T-helper 2 cell treated with Interferon-gamma antibody and Interleukin-4, amounts not matched to agents 5 μg/mL and 100 μg/mL, for 36 hours (primary cell): ENCODE measurements around the gene CCNF.
A peak's percentile ranks its signal among the peaks of the same experiment; 100 is the strongest.

Source experiments
- DNase-seq: peaks from one replicate; pipeline ENCODE4 v3.0.0; 2021; ENCODE audit warnings: low spot score
- H3K27ac Mint-ChIP-seq: one replicate; pipeline ENCODE4 v1.8.0; 2021; ENCODE audit warnings: mild to moderate bottlenecking, mixed read lengths
- H3K27me3 Mint-ChIP-seq: one replicate; pipeline ENCODE4 v1.8.0; 2021; ENCODE audit warnings: low read depth, mixed read lengths
- H3K36me3 Mint-ChIP-seq: one replicate; pipeline ENCODE4 v1.8.0; 2021; ENCODE audit warnings: low read depth, mixed read lengths
- H3K4me1 Mint-ChIP-seq: one replicate; pipeline ENCODE4 v1.8.0; 2021; ENCODE audit warnings: low read depth, mixed read lengths
- H3K4me3 Mint-ChIP-seq: one replicate; pipeline ENCODE4 v1.8.0; 2022; ENCODE audit warnings: mild to moderate bottlenecking, moderate library complexity, mixed read lengths
- H3K9me3 Mint-ChIP-seq: one replicate; pipeline ENCODE4 v1.8.0; 2021; ENCODE audit warnings: mixed read lengths

The CCNF gene

GRCh38 chr16:2486645-2487516, 57.6 kb downstream of the CCNF start:
- Mint-ChIP-seq H3K4me3 (peak overlapping the region; percentile 54), H3K4me1 (peaks cover 10% of the 10 kb centered on the region), H3K36me3 (no peaks in the 10 kb centered on the region), H3K27me3 (peaks cover 2% of the 10 kb centered on the region), H3K27ac (peak overlapping the region; percentile 62), H3K9me3 (no peaks in the 10 kb centered on the region)
- DNase-seq = peak; percentile 62

GRCh38 chr16:2487517-2487842, 58.2 kb downstream of the CCNF start:
- peaks cover 2% of the 10 kb centered on the region for H3K27me3 Mint-ChIP-seq
- peak overlapping the region; percentile 62 for H3K27ac Mint-ChIP-seq
- DNase-seq = no peak
- peak overlapping the region; percentile 54 for H3K4me3 Mint-ChIP-seq
- no peaks in the 10 kb centered on the region for H3K36me3 Mint-ChIP-seq
- H3K4me1 Mint-ChIP-seq = peaks cover 10% of the 10 kb centered on the region
- no peaks in the 10 kb centered on the region for H3K9me3 Mint-ChIP-seq

GRCh38 chr16:2487903-2488531, 58.8 kb downstream of the CCNF start:
- peaks cover 10% of the 10 kb centered on the region for H3K4me1 Mint-ChIP-seq
- H3K36me3 Mint-ChIP-seq = no peaks in the 10 kb centered on the region
- no peak for DNase-seq
- peaks cover 2% of the 10 kb centered on the region for H3K27me3 Mint-ChIP-seq
- no peak overlapping the region for H3K4me3 Mint-ChIP-seq
- no peaks in the 10 kb centered on the region for H3K9me3 Mint-ChIP-seq
- H3K27ac Mint-ChIP-seq = no peak overlapping the region

GRCh38 chr16:2489581-2489980, 60.3 kb downstream of the CCNF start:
- DNase-seq = no peak
- H3K4me1 Mint-ChIP-seq = peaks cover 10% of the 10 kb centered on the region
- no peaks in the 10 kb centered on the region for H3K9me3 Mint-ChIP-seq
- no peaks in the 10 kb centered on the region for H3K36me3 Mint-ChIP-seq
- H3K27me3 Mint-ChIP-seq = peaks cover 2% of the 10 kb centered on the region
- no peak overlapping the region for H3K4me3 Mint-ChIP-seq
- H3K27ac Mint-ChIP-seq = no peak overlapping the region

GRCh38 chr16:2490190-2491105, 61.2 kb downstream of the CCNF start:
- no peaks in the 10 kb centered on the region for H3K9me3 Mint-ChIP-seq
- H3K4me1 Mint-ChIP-seq = peaks cover 10% of the 10 kb centered on the region
- DNase-seq = no peak
- H3K27ac Mint-ChIP-seq = no peak overlapping the region
- no peaks in the 10 kb centered on the region for H3K36me3 Mint-ChIP-seq
- peaks cover 2% of the 10 kb centered on the region for H3K27me3 Mint-ChIP-seq
- H3K4me3 Mint-ChIP-seq = no peak overlapping the region

- H3K4me3 Mint-ChIP-seq = no peak overlapping the region
- no peaks in the 10 kb centered on the region for H3K9me3 Mint-ChIP-seq
- no peak for DNase-seq
- no peak overlapping the region for H3K27ac Mint-ChIP-seq
- no peaks in the 10 kb centered on the region for H3K36me3 Mint-ChIP-seq
- peaks cover 1% of the 10 kb centered on the region for H3K27me3 Mint-ChIP-seq
- H3K4me1 Mint-ChIP-seq = peaks cover 3% of the 10 kb centered on the region
These were observed 63.0 kb downstream of the CCNF start for GRCh38 chr16:2492292-2492691.

- Mint-ChIP-seq H3K27ac (no peak overlapping the region), H3K36me3 (peaks cover 1% of the 10 kb centered on the region), H3K4me1 (no peaks in the 10 kb centered on the region), H3K9me3 (no peaks in the 10 kb centered on the region), H3K4me3 (no peak overlapping the region), H3K27me3 (no peaks in the 10 kb centered on the region)
- DNase-seq = no peak
These were observed 64.4 kb downstream of the CCNF start for GRCh38 chr16:2493605-2494004.

- H3K27ac Mint-ChIP-seq = no peak overlapping the region
- H3K9me3 Mint-ChIP-seq = no peaks in the 10 kb centered on the region
- H3K4me3 Mint-ChIP-seq = no peak overlapping the region
- H3K36me3 Mint-ChIP-seq = peaks cover 1% of the 10 kb centered on the region
- no peaks in the 10 kb centered on the region for H3K4me1 Mint-ChIP-seq
- no peaks in the 10 kb centered on the region for H3K27me3 Mint-ChIP-seq
- no peak for DNase-seq
These were observed 65.4 kb downstream of the CCNF start for GRCh38 chr16:2494616-2495015.

GRCh38 chr16:2495041-2495440, 65.8 kb downstream of the CCNF start:
- DNase-seq = no peak
- Mint-ChIP-seq H3K36me3 (peaks cover 1% of the 10 kb centered on the region), H3K4me3 (no peak overlapping the region), H3K4me1 (no peaks in the 10 kb centered on the region), H3K9me3 (no peaks in the 10 kb centered on the region), H3K27ac (no peak overlapping the region), H3K27me3 (no peaks in the 10 kb centered on the region)

GRCh38 chr16:2496223-2497115, 67.2 kb downstream of the CCNF start:
- H3K9me3 Mint-ChIP-seq = no peaks in the 10 kb centered on the region
- no peaks in the 10 kb centered on the region for H3K4me1 Mint-ChIP-seq
- DNase-seq = no peak
- H3K4me3 Mint-ChIP-seq = no peak overlapping the region
- H3K27ac Mint-ChIP-seq = no peak overlapping the region
- H3K36me3 Mint-ChIP-seq = peaks cover 1% of the 10 kb centered on the region
- no peaks in the 10 kb centered on the region for H3K27me3 Mint-ChIP-seq

- no peaks in the 10 kb centered on the region for H3K4me1 Mint-ChIP-seq
- no peaks in the 10 kb centered on the region for H3K27me3 Mint-ChIP-seq
- DNase-seq = no peak
- H3K36me3 Mint-ChIP-seq = peaks cover 1% of the 10 kb centered on the region
- no peak overlapping the region for H3K4me3 Mint-ChIP-seq
- no peak overlapping the region for H3K27ac Mint-ChIP-seq
- no peaks in the 10 kb centered on the region for H3K9me3 Mint-ChIP-seq
These were observed 67.9 kb downstream of the CCNF start for GRCh38 chr16:2497116-2497630.

GRCh38 chr16:2497695-2498484, 68.6 kb downstream of the CCNF start:
- no peaks in the 10 kb centered on the region for H3K4me1 Mint-ChIP-seq
- H3K36me3 Mint-ChIP-seq = peaks cover 1% of the 10 kb centered on the region
- no peak overlapping the region for H3K27ac Mint-ChIP-seq
- no peak for DNase-seq
- no peaks in the 10 kb centered on the region for H3K9me3 Mint-ChIP-seq
- H3K27me3 Mint-ChIP-seq = no peaks in the 10 kb centered on the region
- H3K4me3 Mint-ChIP-seq = no peak overlapping the region
